Ovary (tissue), 9 donors: ENCODE results near the gene GNB5. TPM values are rescaled to one million over a fixed set of nuclear protein-coding genes. Genes with fewer than 3 reads are reported as not detected.

Source experiments
- DNase-seq, 5 donors: peaks; one replicate each; pipeline ENCODE4 v3.0.0-alpha.2; 2019 to 2020
- H3K27ac ChIP-seq, 2 donors: fragments of 200-600 bp; one replicate each; pipeline versions ENCODE4 v1.5.1 to v1.8.0; 2019 to 2022
- H3K27me3 ChIP-seq: fragments of 200-600 bp; one replicate; pipeline ENCODE4 v1.8.0; 2022
- H3K36me3 ChIP-seq: fragments of 200-600 bp; sonication (generic); one replicate; pipeline ENCODE4 v1.5.1; 2019
- H3K4me1 ChIP-seq: one replicate; pipeline ENCODE4 v1.8.1; 2013; ENCODE audit warnings: mild to moderate bottlenecking, moderate library complexity; ENCODE audit not compliant: insufficient read depth
- H3K4me3 ChIP-seq: fragments of 200-600 bp; sonication (generic); one replicate; pipeline ENCODE4 v1.5.1; 2017
- H3K9me3 ChIP-seq, 2 donors: fragments of 200-600 bp in 1 of 2; sonication (generic) in 1 of 2; one replicate each; pipeline versions ENCODE4 v1.5.1 to v1.8.1; 2013 to 2019; ENCODE audit warnings: mild to moderate bottlenecking in 1 of 2, moderate library complexity in 1 of 2
- CTCF ChIP-seq, 3 donors: fragments of 450-650 bp in 2 of 3; fragments of 200-600 bp in 1 of 3; IDR thresholded peaks; one replicate each; pipeline versions ENCODE4 v1.5.1 to v1.8.0; 2016 to 2022; ENCODE audit warnings: antibody characterized with exemption in 3 of 3, mild to moderate bottlenecking in 1 of 3
- EP300 ChIP-seq: sonication (generic); formaldehyde crosslinking; IDR thresholded peaks from one replicate; pipeline ENCODE4 v1.6.1; 2017; ENCODE audit warnings: antibody characterized with exemption
- POLR2A ChIP-seq: fragments of 450-650 bp; IDR thresholded peaks from one replicate; pipeline ENCODE4 v1.6.1; 2017; ENCODE audit warnings: antibody characterized with exemption, mild to moderate bottlenecking, moderate library complexity
- whole genome bisulfite sequencing, 3 donors: extraction: QIAGEN DNeasy Blood & Tissue Kit in 1 of 3; methylation state at CpG; one replicate each; pipeline versions ENCODE4 v1.1.5 to v1.1.7; 2013 to 2017; 5-methylcytosine and 5-hydroxymethylcytosine counted together
- intact Hi-C, 4 donors: fragments of 100-400 bp; cut with DNase I; formaldehyde crosslinking; loops; one replicate each; pipeline versions ENCODE4 v1.11.0 to v1.15.1; 2022 to 2023
- polyA plus RNA-seq, 2 donors: library from polyadenylated mRNA; stranded (reverse); fragments of 200-250 nt in 1 of 2; fragments of 350-450 nt in 1 of 2; fragmentation: Illumina TruSeq in 1 of 2; extraction: RNeasy Lipid Tissue Mini Kit (QIAGEN cat#74804) in 1 of 2; gene quantifications; one replicate each; pipeline ENCODE4 v1.2.3, GENCODE V29; 2013 to 2014
- total RNA-seq, 7 donors: library from RNA; depleted of rRNA in 2 of 7; stranded (reverse); fragments of >200 nt in 2 of 7; fragmentation: NEBNext Ultra II Directional in 3 of 7; extraction: Animal tissue kit (Norgen Biotek cat#: 25700) in 3 of 7; gene quantifications; one replicate each; pipeline versions ENCODE4 v1.1.0 to v1.2.4, GENCODE V29; 2016 to 2023
- donor health status: DM: no; HTN: no; CAD: no; lungs with moderate emphysema.
- donor health status: DM: no; HTN: no; CAD: no.
- donor health status: Bipolar disorder and iron deficiency.
- donor health status: DM: yes; HTN: yes; CAD: no.
- donor health status: DM: no; HTN: no; CAD: no.
- donor health status: DM: yes; HTN: yes; CAD: no.

The GNB5 gene
- total and polyA plus RNA-seq, 9 donors: 49.2 to 101 (median 64.8) TPM

- intact Hi-C loops: no loop called here
- H3K4me3 ChIP-seq: no peak overlapping the region
- H3K4me1 ChIP-seq: no peaks in the 10 kb centered on the region
- no peaks in the 10 kb centered on the region for H3K27me3 ChIP-seq
- TF ChIP-seq EP300 (no peak), CTCF (IDR thresholded peaks at IDR 0.05) (no peak), POLR2A (no peak)
- no peak for DNase-seq
- H3K36me3 ChIP-seq: no peaks in the 10 kb centered on the region
- no peaks in the 10 kb centered on the region for H3K9me3 ChIP-seq
- no peak overlapping the region for H3K27ac ChIP-seq
- WGBS, 3 donors: 68 to 77% (median 74%) methylated on average over 5 of the region's 5 CpGs
These were observed 111.2 kb downstream of the GNB5 start for GRCh38 chr15:52080031-52080430.

DNA sequence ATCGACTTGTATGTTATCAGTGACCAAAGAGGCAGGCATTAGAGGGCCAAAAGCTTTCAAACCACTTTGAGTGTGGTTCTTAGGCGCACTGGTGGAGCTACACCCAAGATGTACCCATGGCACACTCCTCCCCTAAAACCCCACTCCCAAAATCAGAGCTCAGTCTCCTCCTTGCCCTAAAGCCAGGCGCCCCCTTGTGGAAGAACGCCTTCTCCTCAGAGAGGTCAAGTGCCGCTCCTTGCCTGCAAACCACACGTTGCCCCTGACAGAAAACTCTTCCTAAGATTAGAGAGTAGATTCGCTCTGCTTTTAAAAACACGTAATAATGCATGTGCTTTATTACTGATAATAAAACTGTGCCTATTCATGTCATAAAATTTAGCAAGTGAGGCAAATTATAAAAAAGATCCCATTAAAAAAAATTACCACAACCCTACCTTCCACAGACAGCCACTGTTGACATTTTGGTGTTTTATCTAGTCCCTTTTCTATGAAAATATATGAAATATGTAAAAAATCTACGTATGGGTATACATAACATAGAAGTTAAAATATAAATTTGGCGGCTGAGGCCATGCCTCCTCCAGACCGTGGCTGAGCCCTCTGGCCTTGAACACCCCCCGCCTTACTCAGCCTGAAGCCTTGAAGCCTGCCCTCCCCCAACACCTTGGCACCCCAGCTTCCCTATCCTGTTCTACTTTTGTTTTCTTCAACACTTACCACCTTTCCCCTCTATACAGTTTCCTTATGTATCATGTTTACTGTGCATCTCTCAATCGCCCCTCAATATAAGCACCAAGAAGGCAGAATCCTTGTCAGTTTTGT, 112.1 kb downstream of the GNB5 start:
- peak; percentile 62 to 77 (median 74) for DNase-seq
- WGBS, 3 donors: 47 to 49% (median 49%) methylated on average over 13 of the region's 13 CpGs
- no peaks in the 10 kb centered on the region for H3K36me3 ChIP-seq
- H3K4me3 ChIP-seq: no peak overlapping the region
- intact Hi-C loops: loop anchor here in 1 of 4 donors (10.0 kb wide), 1 partner anchor 114 kb away; no protein-coding TSS in a partner anchor
- H3K27me3 ChIP-seq: no peaks in the 10 kb centered on the region
- H3K4me1 ChIP-seq: no peaks in the 10 kb centered on the region
- no peaks in the 10 kb centered on the region for H3K9me3 ChIP-seq
- no peak overlapping the region for H3K27ac ChIP-seq
- TF ChIP-seq CTCF (IDR thresholded peaks at IDR 0.05): peak in 2 of 3 donors; percentile 13 to 21
- no peak for TF ChIP-seq POLR2A

- intact Hi-C loops: loop anchor here in 1 of 4 donors (10.0 kb wide), 1 partner anchor 114 kb away; no protein-coding TSS in a partner anchor
These were observed 112.9 kb downstream of the GNB5 start for GRCh38 chr15:52078197-52078875.

More at GRCh38 chr15:52078197-52078875, 112.9 kb downstream of the GNB5 start:
- no peak for DNase-seq
- no peak overlapping the region for H3K27ac ChIP-seq
- TF ChIP-seq POLR2A: no peak
- TF ChIP-seq EP300: no peak
- no peak for TF ChIP-seq CTCF (IDR thresholded peaks at IDR 0.05)
- H3K4me3 ChIP-seq: no peak overlapping the region
- no peaks in the 10 kb centered on the region for H3K27me3 ChIP-seq
- no peaks in the 10 kb centered on the region for H3K9me3 ChIP-seq
- H3K4me1 ChIP-seq: no peaks in the 10 kb centered on the region
- no peaks in the 10 kb centered on the region for H3K36me3 ChIP-seq
- 72 to 78% (median 73%) methylated on average over 10 of the region's 10 CpGs for WGBS, 3 donors
